ENCODE data around the gene FHL1.
A peak's percentile ranks its signal among the peaks of the same experiment; 100 is the strongest.
"Not testable (repeated sequence)": the region's sequence is repeated elsewhere in the genome, so short reads cannot be mapped to it uniquely, and the experiment has no call there.

FHL1 gene

DNA sequence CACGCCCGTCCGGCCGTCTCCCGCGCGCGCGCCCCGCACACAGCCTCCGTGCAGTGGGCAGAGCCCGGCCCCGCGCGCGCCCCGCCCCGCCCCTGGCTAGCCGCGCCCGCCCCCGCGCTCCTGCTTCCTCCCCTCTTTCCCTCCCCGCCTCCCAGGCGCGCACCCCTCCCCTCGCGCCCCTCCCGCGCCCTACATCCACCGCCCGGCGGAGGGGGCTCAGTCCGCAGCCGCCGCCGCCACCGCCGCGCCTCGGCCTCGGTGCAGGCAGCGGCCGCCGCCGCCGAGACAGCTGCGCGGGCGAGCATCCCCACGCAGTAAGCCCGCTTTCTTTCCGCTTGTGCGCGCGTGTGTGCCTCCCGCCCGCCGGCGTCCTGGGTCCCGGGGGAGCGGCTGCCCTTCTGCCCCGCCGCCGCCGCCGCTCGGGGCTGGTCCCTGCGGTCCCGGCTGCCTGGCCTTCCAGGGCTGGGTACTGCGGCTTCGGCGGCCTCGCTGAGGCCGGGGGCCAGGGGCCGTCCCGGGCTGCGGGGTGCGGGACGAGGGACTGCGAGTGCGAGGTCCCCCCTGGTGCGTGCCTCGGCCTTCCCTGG lies at the start of gene FHL1:
Gene FHL1, plus strand, starts transcription at position 219 of the 587 bp plus-strand sequence.
- DNase-seq = peak in 2 of 3 experiments; percentile 78 to 80

DNA sequence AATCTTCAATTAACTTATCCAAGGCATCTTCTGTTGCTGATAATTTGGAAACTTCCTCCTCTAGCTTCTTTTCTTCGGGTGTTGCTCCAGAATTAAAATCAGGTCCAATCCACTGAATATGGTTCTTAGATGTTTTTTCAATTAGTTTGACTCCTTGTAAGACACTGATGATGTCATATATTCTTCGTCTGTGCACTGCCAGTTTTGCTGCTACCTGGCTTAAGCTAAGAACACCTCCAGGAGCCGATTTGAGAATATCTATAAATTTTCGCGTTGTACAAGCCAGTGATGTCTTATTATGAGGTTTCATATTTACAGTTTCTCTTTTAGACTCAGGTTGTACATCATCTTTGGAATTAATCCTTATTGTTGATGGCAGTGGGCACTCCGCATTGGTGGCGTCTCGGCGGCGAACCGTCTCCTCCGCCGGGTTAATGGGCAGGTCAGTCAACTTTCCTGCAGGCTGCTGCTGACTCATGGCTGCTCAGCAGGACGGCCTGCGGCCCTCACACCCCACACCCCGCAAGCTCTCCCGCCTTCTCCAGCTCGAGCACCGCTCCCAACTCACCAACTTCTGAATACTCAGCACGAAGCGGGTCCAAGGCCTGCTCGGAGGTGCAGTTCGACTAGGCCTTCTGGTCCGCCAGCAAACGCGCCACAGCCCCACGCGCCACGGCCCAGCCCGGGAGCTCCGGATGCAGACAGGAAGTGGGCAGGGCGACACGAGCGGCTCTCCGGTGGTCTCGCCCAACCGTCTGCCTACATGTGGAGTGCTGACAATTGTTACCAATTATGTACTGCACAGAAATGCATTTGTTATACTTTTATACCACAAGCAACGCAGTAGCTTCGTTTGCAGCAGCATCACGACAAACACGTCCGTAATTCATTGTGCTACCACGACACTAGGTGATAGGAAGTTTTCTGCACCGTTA lies 49.2 kb upstream of the FHL1 start:
- DNase-seq = no peak

DNA sequence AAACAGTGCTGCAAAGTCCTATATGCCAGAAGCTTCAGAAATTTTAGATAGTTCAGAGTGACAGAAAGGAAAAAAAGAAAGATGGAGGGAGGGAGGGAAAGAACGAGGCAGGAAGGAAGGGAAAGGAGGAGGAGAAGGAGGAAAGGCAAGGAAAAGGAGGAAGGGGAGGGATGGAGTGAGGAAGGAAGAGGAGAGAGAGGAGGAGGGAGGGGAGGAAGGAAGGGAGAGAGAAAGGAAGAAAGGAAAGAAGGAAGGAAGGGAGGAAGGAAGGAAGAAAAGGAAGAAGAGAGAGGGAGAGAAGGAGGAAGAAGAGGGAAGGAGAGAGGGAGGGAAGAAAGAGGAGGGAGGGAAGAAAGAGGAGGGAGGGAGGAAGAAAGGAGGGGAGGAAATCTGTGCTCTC lies 42.4 kb upstream of the FHL1 start:
- no peak for DNase-seq

DNA sequence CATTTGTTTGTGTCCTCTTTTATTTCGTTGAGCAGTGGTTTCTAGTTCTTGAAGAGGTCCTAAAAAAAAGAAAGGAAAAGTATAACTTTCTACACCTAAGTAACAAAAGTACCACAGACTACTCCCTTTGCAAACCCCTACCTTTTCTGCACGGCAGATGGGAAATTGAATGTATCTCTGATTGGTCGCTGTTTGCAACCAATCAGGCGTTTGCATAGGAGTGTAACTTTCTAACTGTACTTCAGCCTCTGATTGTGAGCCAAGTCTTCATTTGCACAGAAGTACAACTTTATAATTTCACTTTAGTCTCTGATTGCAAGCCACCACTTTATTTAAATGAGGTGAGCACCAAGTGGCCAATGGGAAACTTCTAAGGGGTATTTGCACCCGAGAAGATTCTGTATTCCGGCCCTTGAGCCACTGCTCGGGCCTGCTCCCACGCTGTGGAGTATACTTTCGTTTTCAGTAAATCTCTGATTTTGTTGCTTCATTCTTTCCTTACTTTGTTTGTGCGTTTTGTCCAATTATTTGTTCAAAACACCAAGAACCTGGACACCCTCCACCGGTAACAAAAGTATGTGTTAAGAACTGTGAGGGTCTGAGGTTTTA lies 40.3 kb upstream of the FHL1 start:
- DNase-seq = no peak

DNA sequence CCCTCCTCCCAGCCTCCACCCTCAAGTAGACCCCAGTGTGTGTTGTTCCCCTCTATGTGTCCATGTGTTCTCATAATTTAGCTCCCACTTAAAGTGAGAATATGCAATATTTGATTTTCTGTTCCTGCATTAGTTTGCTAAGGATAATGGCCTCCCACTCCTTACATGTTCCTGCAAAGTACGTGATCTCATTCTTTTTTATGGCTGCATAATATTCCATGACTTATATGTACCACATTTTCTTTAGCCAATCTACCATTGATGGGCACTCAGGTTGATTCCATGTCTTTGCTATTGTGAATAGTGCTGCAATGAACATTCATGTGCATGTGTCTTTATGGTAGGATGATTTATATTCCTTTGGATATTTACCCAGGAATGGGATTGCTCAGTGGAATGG lies 38.4 kb upstream of the FHL1 start:
- DNase-seq = not testable (repeated sequence)

DNA sequence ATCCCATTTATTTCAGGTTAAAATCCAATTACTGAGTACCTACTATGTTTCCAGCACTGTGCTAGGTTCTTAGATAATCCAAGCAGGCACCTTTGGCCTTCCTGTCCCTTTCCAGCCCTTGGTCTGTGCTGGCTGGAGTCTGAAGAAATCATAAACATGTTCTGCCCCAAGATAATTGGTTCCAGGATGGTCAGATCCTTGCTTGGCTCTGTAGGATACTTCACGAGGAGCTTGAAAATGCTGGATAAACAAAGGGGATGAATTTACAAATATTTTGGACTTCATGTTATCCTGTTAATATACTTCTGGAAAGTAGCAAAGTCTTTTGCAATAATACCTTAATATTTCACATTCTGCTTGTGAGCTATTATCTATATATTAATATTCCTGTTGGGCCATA lies 35.0 kb upstream of the FHL1 start:
- no peak for DNase-seq

DNA sequence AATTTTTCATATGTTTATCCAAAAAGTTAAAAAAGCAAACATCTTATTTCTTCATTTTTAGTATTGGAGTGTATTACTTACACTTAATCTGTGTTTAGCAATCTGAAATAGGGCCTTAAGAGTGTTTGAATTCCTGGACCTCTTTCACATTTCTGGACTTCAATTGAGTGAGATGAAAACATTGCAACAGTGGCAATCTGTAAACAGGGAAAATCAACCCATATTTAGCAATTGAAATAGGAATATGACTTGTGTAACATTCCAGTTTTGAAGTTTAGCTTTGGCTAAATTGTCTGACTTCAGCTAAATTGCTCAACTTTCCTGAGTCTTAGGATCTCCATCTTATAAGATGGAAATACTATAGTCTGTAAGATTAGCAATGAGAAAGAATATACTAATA lies 34.6 kb upstream of the FHL1 start:
- no peak for DNase-seq

DNA sequence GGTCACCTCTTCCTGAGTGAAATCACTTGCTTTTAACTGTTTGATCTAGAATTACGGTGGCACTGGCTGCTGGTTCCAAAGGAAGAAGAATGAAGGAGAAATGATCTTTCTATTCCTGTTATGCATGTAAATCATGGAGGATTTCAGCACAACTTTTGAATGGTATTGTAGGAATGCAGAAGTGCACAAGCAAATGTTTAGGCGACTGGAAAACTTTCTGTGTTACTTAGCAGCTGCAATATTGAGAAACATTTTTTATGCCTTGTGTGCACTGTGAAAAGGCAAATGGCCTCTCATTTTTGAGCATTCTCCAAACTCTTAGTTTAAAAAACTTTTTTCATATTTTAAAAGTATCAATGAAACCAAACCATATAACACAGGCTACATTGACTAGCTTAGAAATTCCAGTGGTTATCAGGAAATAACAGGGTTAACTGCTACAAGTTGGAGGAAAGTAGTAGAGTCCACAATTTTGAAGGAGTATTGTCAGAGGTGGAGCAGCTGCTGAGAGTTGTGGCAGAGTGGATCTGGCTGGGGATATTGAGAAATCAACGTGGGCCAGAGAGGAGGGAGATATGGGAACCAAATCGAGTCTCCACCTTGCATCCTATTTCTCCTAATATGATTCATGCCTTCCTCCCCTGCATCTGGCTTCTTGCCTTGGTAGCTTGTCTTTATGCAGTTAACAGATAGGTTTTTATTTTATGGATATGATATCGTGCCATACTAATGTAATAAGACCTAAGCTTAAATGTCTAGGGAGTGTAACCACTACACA lies 32.0 kb upstream of the FHL1 start:
- DNase-seq = no peak

DNA sequence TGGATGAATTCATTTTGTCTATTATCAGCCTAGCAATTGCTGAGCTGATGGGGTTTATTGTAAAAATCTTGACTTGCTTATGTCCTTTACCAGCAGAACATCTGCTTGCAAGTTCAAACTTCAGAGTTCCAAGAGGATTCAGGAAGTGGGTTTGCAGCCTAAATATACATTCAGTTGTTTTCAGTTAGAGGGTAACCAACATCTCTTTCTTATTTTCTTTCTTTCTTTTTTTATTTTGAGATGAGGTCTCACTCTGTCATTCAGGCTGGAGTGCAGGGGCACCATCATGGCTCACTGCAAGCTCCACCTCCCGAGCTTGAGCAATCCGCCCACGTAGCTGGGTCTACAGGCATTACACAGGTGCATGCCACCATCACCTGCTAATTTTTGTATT lies 31.4 kb upstream of the FHL1 start:
- DNase-seq = no peak

DNA sequence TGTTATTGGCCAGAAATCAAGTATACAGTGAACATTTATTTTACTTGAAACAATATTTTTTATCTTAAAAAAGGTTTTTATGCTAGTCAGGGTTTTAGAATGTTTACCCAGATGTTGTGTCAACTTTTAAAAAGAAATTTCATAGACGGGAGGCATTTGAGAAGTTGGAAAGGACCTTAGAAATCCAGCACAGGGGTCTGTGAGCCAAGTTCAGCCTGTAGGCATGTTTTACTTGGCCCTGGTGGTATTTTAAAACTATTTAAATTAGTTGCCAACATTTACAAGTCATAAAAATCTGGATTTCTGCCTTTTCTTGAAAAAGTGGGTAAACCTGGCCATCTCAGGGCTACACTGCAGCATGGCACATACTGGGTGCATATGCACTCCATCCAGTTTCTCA lies 25.5 kb upstream of the FHL1 start:
- DNase-seq = no peak

DNA sequence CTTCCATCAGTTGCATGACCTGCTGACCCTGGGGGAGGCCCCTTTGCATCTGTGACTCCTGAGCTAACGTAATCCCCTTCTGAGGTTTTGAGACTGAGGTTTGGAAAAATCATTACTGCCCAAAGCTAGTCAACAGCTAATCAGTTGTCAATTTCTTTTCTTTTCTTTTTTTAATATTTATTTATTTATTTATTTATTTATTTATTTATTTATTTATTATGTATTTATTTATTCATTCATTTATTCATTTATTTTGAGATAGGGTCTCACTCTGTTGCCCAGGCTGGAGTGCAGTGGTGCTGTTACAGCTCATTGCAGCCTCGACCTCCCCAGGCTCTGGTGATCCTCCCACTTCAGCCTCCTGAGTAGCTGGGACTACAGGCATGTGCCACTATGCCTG lies 25.1 kb upstream of the FHL1 start:
- DNase-seq = no peak

DNA sequence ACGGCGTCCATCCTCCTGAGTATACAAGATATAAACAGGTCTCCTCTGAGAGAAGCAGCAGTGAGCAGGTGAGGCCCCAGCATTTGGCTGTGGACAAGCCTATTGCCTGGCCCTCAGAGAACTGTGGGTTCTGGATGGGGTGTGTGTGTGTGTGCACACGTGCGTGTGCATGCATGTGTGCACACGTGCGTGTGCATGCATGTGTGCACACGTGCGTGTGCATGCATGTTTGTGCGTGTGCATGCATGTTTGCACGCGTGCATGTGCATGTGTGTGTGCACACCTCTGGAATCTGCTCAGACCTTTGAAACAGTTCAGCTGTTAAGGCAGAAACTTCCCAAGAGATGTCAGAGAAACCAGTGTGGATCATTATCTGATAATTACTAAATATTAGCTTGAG lies 22.2 kb upstream of the FHL1 start:
- no peak for DNase-seq

DNA sequence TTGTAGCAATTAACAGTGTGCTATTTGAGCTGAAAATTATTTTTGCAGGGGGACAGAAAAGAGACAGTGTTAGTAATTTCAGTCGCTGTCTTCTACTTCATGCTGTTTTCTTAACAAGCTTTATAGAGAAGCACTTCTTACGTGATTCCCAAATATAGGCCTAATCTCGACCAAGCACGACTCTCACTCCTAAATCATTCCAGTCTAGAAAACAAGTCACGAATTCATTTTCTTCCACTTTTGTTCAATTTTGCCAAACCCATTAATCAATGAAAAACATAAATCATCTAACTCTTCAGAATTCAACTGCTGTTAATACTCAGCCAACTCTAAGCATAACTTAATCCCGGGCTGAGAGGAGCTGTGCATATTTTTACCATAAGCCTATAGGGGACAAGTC lies 21.0 kb upstream of the FHL1 start:
- no peak for DNase-seq

DNA sequence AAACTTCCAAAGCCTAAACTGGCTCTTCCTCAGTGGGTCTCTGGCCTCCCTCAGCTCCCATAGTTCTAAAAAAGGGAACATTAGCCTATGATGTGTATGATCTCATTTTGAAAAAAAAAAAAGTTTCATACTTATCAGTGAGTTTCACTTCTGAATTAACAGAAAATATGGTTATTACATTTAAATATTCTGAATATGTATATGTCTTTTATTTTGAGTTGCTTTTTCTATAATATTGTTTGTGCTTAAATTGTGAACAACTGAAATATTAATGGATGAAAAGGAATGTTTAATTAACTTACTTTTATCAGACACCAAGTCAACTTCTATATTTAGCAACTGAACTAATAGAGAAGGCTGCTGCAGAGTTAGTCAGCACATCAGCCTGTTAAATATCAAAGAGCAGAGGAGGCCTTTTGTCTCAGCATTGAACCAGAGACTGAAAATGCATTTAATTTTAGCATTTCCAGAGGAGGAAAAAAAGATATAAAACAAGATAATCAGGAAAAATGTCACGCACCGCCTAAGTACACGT lies 20.4 kb upstream of the FHL1 start:
- DNase-seq = no peak

DNA sequence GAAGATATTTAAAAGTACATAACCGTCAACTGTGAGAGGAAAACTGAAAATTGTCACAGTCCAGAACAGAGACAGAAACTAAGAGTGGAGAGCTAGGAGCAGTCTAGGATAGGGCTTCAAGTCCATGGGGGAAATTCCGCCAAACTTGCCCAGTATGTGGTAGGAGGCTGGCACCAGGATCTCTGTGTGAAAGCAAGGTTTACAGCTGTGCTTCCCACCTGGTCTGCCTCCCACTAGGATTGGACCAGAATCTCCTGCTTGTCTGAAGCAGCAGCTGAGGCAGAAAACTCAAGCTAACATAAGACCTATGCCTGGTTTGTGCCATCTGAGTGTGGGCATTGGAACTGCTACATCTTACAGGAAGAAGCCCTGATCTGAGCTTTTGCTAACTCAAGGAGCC lies 18.6 kb upstream of the FHL1 start:
- DNase-seq = no peak

DNA sequence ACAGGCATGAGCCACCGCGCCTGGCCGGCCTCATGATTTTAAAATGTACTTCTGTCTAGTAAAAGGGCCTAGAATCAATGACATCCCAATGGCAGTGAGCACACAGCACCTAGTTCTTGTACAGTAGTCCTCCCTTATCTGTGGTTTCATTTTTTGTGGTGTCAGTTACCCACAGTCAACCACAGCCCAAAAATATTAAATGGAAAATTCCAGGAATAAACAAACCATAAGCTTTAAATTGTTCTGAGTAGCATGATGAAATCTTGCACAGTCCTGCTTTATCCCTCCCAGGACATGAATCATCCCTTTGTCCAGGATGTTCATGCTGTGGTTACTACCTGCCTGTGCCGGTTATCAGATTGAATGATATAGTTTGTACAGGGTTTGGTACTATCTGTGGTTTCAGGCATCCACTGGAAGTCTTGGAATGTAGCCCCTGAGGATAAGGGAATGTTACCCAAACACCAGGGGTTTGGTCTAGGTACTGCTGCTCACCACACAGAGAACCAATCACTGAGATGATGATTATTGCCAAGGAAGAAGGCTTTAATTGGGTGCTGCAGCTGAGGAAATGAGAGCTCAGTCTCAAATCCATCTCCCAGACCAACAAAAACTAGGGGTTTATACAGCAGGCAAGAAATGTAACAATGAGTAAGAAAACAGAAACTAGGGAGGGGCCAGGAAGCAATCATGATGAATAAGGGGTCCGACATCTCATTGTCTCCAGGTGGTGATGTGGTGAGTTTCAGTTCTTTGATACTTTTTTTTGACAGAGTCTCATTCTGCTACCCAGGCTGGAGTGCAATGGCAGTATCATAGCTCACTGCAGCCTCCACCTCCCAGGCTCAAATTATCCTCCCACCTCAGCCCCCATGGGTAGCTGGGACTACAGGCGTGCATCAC lies 16.2 kb upstream of the FHL1 start:
- no peak for DNase-seq

DNA sequence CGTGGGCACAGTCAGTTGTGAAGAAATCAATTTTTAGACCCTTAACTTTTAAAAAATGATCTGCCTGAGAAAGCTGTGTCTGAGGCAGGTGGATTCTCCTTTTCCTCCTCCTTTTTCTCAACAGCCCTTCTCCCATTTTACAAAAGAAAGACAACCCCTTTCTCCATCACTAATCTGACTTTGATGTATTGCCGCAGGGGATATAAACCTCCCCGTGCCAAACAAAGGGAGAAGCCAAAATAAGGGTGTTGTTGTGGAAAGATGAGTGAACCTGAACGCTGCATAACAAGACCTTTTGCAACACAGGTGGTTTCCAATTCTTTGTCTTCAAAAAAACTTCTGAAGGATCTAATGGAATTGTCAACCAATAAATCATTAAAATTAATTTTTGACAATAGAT lies 8.4 kb upstream of the FHL1 start:
- DNase-seq = no peak

DNA sequence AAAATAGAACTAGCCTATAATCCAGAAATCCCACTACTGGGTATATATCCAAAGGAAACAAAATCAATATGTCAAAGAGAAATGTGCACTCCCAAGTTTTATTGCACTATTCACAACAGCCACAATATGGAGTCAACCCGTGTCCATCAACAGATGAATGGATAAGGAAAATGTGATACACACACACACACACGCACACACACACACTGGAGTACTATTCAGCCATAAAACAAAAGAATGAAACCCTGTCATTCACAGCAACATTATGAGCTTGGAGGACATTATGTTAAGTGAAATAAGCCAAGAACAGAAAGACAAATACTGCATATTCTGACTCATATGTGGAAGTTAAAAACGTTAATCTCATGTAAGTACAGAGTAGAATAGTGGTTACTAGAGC lies 5.8 kb upstream of the FHL1 start:
- DNase-seq = no peak

DNA sequence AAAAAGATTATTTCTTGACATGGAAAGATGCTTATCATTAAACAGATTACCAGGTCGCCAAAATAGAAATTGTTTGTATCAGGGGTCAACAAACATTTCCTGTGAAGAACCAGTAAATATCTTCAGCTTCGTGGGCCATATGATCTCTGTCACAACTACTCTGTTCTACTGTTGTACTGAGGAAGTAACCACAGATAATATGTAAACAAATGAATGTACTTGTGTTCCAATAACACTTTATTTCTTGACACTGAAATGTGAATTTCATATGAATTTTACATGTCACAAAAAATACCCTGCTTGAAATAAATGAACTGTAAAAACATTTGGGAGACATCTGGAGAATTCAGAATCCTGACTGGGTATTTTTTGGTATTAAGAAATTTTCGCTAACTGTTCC lies 4.7 kb upstream of the FHL1 start:
- no peak for DNase-seq

DNA sequence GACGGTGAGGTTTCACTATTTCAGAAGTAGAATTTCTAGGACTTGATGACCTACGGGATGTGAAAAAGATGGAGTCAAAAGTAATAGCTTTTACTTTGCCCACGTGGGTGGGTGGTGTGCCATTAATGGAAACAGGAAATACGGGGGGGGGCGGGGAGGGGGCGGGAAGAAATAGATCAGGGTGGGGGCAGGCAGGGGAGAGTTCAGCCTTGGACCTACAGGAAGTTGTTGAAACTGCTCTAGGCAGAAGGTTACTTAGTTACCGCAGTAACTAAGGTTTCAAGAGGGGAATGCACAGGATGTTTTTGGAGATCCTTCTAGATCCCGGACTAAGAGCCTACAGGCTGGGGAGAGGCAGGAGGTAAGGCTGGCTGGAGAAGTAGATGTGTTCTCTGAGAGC lies 3.6 kb upstream of the FHL1 start:
- no peak for DNase-seq

DNA sequence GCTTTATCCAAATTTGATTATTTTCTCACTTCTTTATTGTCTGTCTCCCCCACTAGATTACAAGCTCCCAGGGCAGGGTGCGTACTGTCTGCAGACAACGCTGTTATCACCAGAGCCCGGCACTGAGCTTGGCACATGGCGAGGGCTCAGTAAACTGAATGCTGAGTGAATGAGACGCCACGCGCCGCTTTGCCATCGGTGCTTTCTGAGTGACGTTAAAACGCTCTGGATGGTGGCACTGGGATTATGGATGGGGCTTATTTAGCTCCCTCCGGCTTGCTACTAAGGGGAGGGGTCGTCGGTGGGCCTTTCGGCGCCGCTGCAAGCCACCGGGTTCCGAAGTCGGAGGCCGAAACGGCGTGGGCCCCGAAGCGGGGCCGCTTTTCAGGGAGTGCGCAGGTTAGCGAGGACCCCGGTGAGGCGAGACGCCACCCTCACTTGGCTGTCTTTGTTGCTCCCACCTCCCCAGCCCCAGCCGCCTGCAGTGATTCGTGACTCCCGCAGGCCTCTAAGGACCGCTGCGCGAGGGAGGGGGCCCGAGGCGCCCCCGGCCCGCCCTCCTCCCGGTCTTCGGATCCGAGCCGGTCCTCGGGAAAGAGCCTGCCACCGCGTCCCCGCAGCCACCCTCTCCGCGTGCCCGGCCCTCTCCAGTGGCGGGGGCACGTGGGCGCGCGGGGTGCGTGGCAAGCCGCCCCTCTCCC lies 569 bp upstream of the FHL1 start:
- DNase-seq = peak in 2 of 3 experiments; percentile 77 to 80

Data from NCI-H1417 (cell line).